IMR-90 (cell line): ENCODE data around the gene SH3GL2. TPM values are rescaled to one million over a fixed set of nuclear protein-coding genes. Genes with fewer than 3 reads are reported as not detected.

Experiments used
- ATAC-seq: fragments of 200-7000 bp; cut with Tn5 transposase; 2 replicates; pipeline ENCODE4 v1.9.1; 2020; ENCODE audit warnings: low read depth, mild to moderate bottlenecking, moderate library complexity
- BruUV-seq: library from RNA; stranded (reverse); fragments of 400-500 nt; replicated peaks from 2 replicates; lab custom pipeline; 2021; lab: Mats Ljungman, UMichigan
- CTCF ChIA-PET: fragments of 300-600 bp; formaldehyde crosslinking; extraction: SDS; loops from one replicate; lab custom pipeline; 2021; ENCODE audit warnings: antibody characterized with exemption; lab: Yijun Ruan, JAX
- POLR2A ChIA-PET: fragments of 300-600 bp; sonication (Branson Sonifier 250); formaldehyde crosslinking; loops from one replicate; lab custom pipeline; 2022; ENCODE audit warnings: antibody characterized with exemption; ENCODE audit not compliant: unreplicated experiment; lab: Charles Lee
- DNase-seq: peaks from one replicate; pipeline ENCODE4 v3.0.0; 2013
- H2AFZ ChIP-seq: replicated peaks from 2 replicates; pipeline ENCODE3; 2013; ENCODE audit warnings: low read length, mild to moderate bottlenecking; ENCODE audit not compliant: poor library complexity
- H2AK5ac ChIP-seq: 2 replicates; pipeline ENCODE4 v1.6.1; 2013; ENCODE audit warnings: low read depth, low read length, inconsistent platforms
- H2AK9ac ChIP-seq: replicated peaks from 2 replicates; pipeline ENCODE3; 2013; ENCODE audit warnings: mild to moderate bottlenecking, low read depth, low read length, moderate library complexity; ENCODE audit not compliant: poor library complexity
- H2BK120ac ChIP-seq: 2 replicates; pipeline ENCODE4 v1.6.1; 2013; ENCODE audit warnings: low read depth, low read length, inconsistent platforms
- H2BK15ac ChIP-seq: 3 replicates; pipeline ENCODE4 v1.6.1; 2013; ENCODE audit warnings: low read depth, low read length, inconsistent platforms
- H2BK20ac ChIP-seq: 2 replicates; pipeline ENCODE4 v1.6.1; 2013; ENCODE audit warnings: low read depth, mild to moderate bottlenecking, inconsistent platforms, low read length, moderate library complexity
- H2BK5ac ChIP-seq: 2 replicates; pipeline ENCODE4 v1.6.1; 2013; ENCODE audit warnings: mild to moderate bottlenecking, low read depth, low read length, inconsistent platforms; ENCODE audit not compliant: poor library complexity, severe bottlenecking
- H3K14ac ChIP-seq: replicated peaks from 2 replicates; pipeline ENCODE4 v1.6.1; 2013; ENCODE audit warnings: low read depth, low read length, inconsistent platforms
- H3K18ac ChIP-seq: 2 replicates; pipeline ENCODE4 v1.6.1; 2013; ENCODE audit warnings: low read depth, low read length, control low read depth
- H3K23ac ChIP-seq: 2 replicates; pipeline ENCODE4 v1.6.1; 2013; ENCODE audit warnings: low read depth, low read length, inconsistent platforms
- H3K27ac ChIP-seq: 2 replicates; pipeline ENCODE4 v1.5.1; 2013; ENCODE audit warnings: mild to moderate bottlenecking, control low read depth, low read length; ENCODE audit not compliant: insufficient read depth
- H3K27me3 ChIP-seq: 2 replicates; pipeline ENCODE4 v1.6.1; 2013; ENCODE audit warnings: low read length; ENCODE audit not compliant: control insufficient read depth, insufficient read depth
- H3K36me3 ChIP-seq: 2 replicates; pipeline ENCODE4 v1.6.1; 2013; ENCODE audit warnings: low read length, mixed read lengths; ENCODE audit not compliant: control insufficient read depth, insufficient read depth
- H3K4ac ChIP-seq: 2 replicates; pipeline ENCODE4 v1.6.1; 2013; ENCODE audit warnings: low read depth, low read length, inconsistent platforms
- H3K4me1 ChIP-seq: 2 replicates; pipeline ENCODE4 v1.6.1; 2013; ENCODE audit warnings: low read length, mixed read lengths; ENCODE audit not compliant: control insufficient read depth, insufficient read depth
- H3K4me2 ChIP-seq: 2 replicates; pipeline ENCODE4 v1.6.1; 2013; ENCODE audit warnings: low read depth, mild to moderate bottlenecking, control low read depth, low read length, moderate library complexity
- H3K4me3 ChIP-seq: 2 replicates; pipeline ENCODE4 v1.5.1; 2013; ENCODE audit warnings: low read depth, mild to moderate bottlenecking, control low read depth, low read length, moderate library complexity; ENCODE audit not compliant: insufficient read depth
- H3K56ac ChIP-seq: 2 replicates; pipeline ENCODE4 v1.6.1; 2013; ENCODE audit warnings: low read length, inconsistent platforms; ENCODE audit not compliant: insufficient read depth; ENCODE audit errors: extremely low read depth
- H3K79me1 ChIP-seq, 2 experiments: 2 replicates each; pipeline ENCODE4 v1.6.1; 2013; ENCODE audit warnings: low read length in 2 of 2, inconsistent platforms in 1 of 2, low read depth in 1 of 2
- H3K9ac ChIP-seq: 2 replicates; pipeline ENCODE4 v1.6.1; 2013; ENCODE audit warnings: low read depth, low read length, control low read depth
- H3K9me1 ChIP-seq: 2 replicates; pipeline ENCODE4 v1.6.1; 2013; ENCODE audit warnings: low read length, inconsistent platforms; ENCODE audit not compliant: insufficient read depth
- H3K9me3 ChIP-seq: 2 replicates; pipeline ENCODE4 v1.6.1; 2013; ENCODE audit warnings: low read length; ENCODE audit not compliant: control insufficient read depth, insufficient read depth
- H4K20me1 ChIP-seq: 2 replicates; pipeline ENCODE4 v1.6.1; 2013; ENCODE audit warnings: low read length, inconsistent platforms; ENCODE audit not compliant: insufficient read depth
- H4K5ac ChIP-seq: 2 replicates; pipeline ENCODE4 v1.6.1; 2013; ENCODE audit warnings: mild to moderate bottlenecking, low read depth, low read length, control low read depth
- H4K8ac ChIP-seq, 2 experiments: 2 replicates each; pipeline ENCODE4 v1.6.1; 2013; ENCODE audit warnings: low read depth in 2 of 2, low read length in 2 of 2, control low read depth in 1 of 2, inconsistent platforms in 1 of 2
- H4K91ac ChIP-seq: 2 replicates; pipeline ENCODE4 v1.6.1; 2013; ENCODE audit warnings: low read depth, low read length, inconsistent platforms; ENCODE audit not compliant: insufficient read depth
- BHLHE40 ChIP-seq: fragments of 150-350 bp; IDR thresholded peaks from 2 replicates; pipeline ENCODE4 v1.6.1; 2016; ENCODE audit warnings: mild to moderate bottlenecking, low read depth, low read length
- CEBPB ChIP-seq: IDR thresholded peaks from 2 replicates; pipeline ENCODE4 v1.6.1; 2012; ENCODE audit warnings: low read depth, low read length, improper control_type of control experiment
- CHD1 ChIP-seq: IDR thresholded peaks from 2 replicates; pipeline ENCODE4 v1.6.1; 2012; ENCODE audit warnings: low read depth, low read length, improper control_type of control experiment
- CTCF ChIP-seq: conservative IDR thresholded peaks from 2 replicates; pipeline ENCODE4 v1.5.1; 2012; ENCODE audit warnings: mild to moderate bottlenecking, low read depth, low read length, improper control_type of control experiment
- FOS ChIP-seq: fragments of 150-350 bp; IDR thresholded peaks from 2 replicates; pipeline ENCODE4 v1.6.1; 2016; ENCODE audit warnings: low read depth, low read length
- MAFK ChIP-seq: IDR thresholded peaks from 2 replicates; pipeline ENCODE4 v1.6.1; 2012; ENCODE audit warnings: low read depth, low read length, improper control_type of control experiment
- MAZ ChIP-seq: IDR thresholded peaks from 2 replicates; pipeline ENCODE4 v1.6.1; 2012; ENCODE audit warnings: low read depth, mild to moderate bottlenecking, low read length, improper control_type of control experiment, moderate library complexity, borderline replicate concordance
- MXI1 ChIP-seq: IDR thresholded peaks from 2 replicates; pipeline ENCODE4 v1.6.1; 2012; ENCODE audit warnings: low read depth, mild to moderate bottlenecking, low read length, moderate library complexity, borderline replicate concordance
- NFE2L2 ChIP-seq: fragments of 150-350 bp; IDR thresholded peaks from 2 replicates; pipeline ENCODE4 v1.6.1; 2016; ENCODE audit warnings: low read depth, mild to moderate bottlenecking, low read length
- POLR2A ChIP-seq: IDR thresholded peaks from 2 replicates; pipeline ENCODE4 v1.6.1; 2012; ENCODE audit warnings: mild to moderate bottlenecking, low read depth, low read length
- RAD21 ChIP-seq: IDR thresholded peaks from 2 replicates; pipeline ENCODE4 v1.6.1; 2012; ENCODE audit warnings: low read length, improper control_type of control experiment
- SMC3 ChIP-seq: fragments of 150-350 bp; IDR thresholded peaks from 2 replicates; pipeline ENCODE4 v1.6.1; 2016; ENCODE audit warnings: low read depth, mild to moderate bottlenecking, antibody characterized with exemption, low read length, moderate library complexity
- USF2 ChIP-seq: fragments of 150-350 bp; IDR thresholded peaks from 2 replicates; pipeline ENCODE4 v1.6.1; 2017; ENCODE audit warnings: mild to moderate bottlenecking, antibody characterized with exemption, low read length, low read depth
- WGBS, 2 experiments: methylation state at CpG; one replicate each; pipeline versions ENCODE4 v1.1.5 to v1.1.7; 2013; ENCODE audit warnings: missing lambda C conversion rate in 2 of 2; ENCODE audit not compliant: insufficient read length in 1 of 2; ENCODE audit errors: extremely low coverage in 2 of 2; 5-methylcytosine and 5-hydroxymethylcytosine counted together
- dilution Hi-C: fragments of 300-500 bp; cut with HindIII; formaldehyde crosslinking; loops from one replicate; pipeline ENCODE4 v1.14.3; 2018; ENCODE audit warnings: low sequenced_read_pairs; ENCODE audit not compliant: unreplicated experiment
- in situ Hi-C: fragments of 300-500 bp; cut with MboI; formaldehyde crosslinking; loops from 3 replicates; pipeline ENCODE4 v1.14.3; 2019; ENCODE audit warnings: low sequenced_read_pairs, inconsistent platforms, mixed read lengths
- intact Hi-C: fragments of 100-400 bp; cut with micrococcal nuclease; formaldehyde crosslinking; loops from 2 replicates; pipeline ENCODE4 v1.10.0; 2022
- polyA plus RNA-seq, 3 experiments: library from polyadenylated mRNA; depleted of rRNA; stranded (reverse); fragments of >200 nt; gene quantifications; 2 replicates each; pipeline ENCODE4 v1.2.3, GENCODE V29; 2012; ENCODE audit warnings: low replicate concordance in 1 of 3
- total RNA-seq: library from RNA; depleted of rRNA; stranded (reverse); fragments of >200 nt; gene quantifications from 2 replicates; pipeline ENCODE4 v1.2.3, GENCODE V29; 2012

The SH3GL2 gene
- total and polyA plus RNA-seq, 2 of the 4 experiments (the other 2 are of a cell fraction), result under 0.01 to 0.05 TPM

DNA sequence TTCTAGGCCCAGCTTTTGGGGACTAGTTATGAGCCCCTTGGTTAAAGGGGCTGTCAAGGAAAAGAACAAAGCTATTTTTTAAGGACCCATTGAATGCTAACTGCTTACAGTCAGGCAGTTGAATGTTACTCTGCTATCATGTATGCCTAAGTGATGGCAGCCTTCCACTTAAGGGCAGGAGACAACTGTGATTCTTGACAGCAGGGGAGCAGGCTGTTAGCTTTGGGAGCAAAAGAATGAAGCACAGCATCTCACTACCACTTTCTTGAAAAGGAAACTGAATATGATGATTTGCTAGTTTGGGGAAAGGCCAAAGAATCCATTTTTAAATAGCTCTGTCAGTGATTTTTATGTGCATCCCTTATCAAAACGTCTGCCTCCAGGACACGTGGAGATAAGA lies 221.6 kb downstream of the SH3GL2 start:
- no peak overlapping the region for H2AK5ac ChIP-seq
- no peak overlapping the region for H3K4me3 ChIP-seq
- H3K4ac ChIP-seq, result no peak overlapping the region
- no peak overlapping the region for H2BK120ac ChIP-seq
- H4K91ac ChIP-seq, result no peak overlapping the region
- no peaks in the 10 kb centered on the region for H4K20me1 ChIP-seq
- CTCF ChIA-PET, result interaction anchor here (1.0 to 1.3 kb wide), 3 partner anchors 11 to 267 kb away, joined by 4 read pairs; no protein-coding TSS in a partner anchor
- no peak overlapping the region for H2AFZ ChIP-seq
- H3K14ac ChIP-seq, result no peak overlapping the region
- intact Hi-C loops (no loop called here), dilution Hi-C loops (no loop called here), in situ Hi-C loops (loop anchor here (25.0 kb wide), 1 partner anchor 637 kb away; no protein-coding TSS in a partner anchor)
- ATAC-seq (no peak), DNase-seq (no peak)
- no peaks in the 10 kb centered on the region for H3K79me1 ChIP-seq
- no peaks in the 10 kb centered on the region for H3K36me3 ChIP-seq
- no peak overlapping the region for H3K18ac ChIP-seq
- no peaks in the 10 kb centered on the region for H3K4me1 ChIP-seq
- H3K9me1 ChIP-seq, result no peaks in the 10 kb centered on the region
- H2BK20ac ChIP-seq, result no peak overlapping the region
- H2BK5ac ChIP-seq, result no peak overlapping the region
- no peak overlapping the region for H4K5ac ChIP-seq
- H3K9me3 ChIP-seq, result no peaks in the 10 kb centered on the region
- peaks cover 4% of the 10 kb centered on the region for H3K27me3 ChIP-seq
- H4K8ac ChIP-seq, result no peak overlapping the region
- no TSS peak for BruUV-seq
- WGBS, 2 experiments, result no CpG with 5 or more reads among the region's 2 CpGs
- H3K27ac ChIP-seq, result no peak overlapping the region
- no peak overlapping the region for H3K9ac ChIP-seq
- H3K56ac ChIP-seq, result no peak overlapping the region
- H3K23ac ChIP-seq, result no peak overlapping the region
- no peak overlapping the region for H2BK15ac ChIP-seq
- TF ChIP-seq MXI1 (no peak), BHLHE40 (no peak), MAZ (no peak), CEBPB (no peak), SMC3 (no peak), USF2 (no peak), CTCF (no peak), POLR2A (no peak), MAFK (no peak), NFE2L2 (no peak), FOS (no peak), CHD1 (no peak), RAD21 (no peak)
- POLR2A ChIA-PET, result no interaction called here
- H2AK9ac ChIP-seq, result no peak overlapping the region
- H3K4me2 ChIP-seq, result no peak overlapping the region
